Measurements from ENCODE around the gene ANKMY1.
A peak's percentile ranks its signal among the peaks of the same experiment; 100 is the strongest.

ANKMY1 gene

GRCh38 chr2:240432820-240433801, 124.7 kb downstream of the ANKMY1 start:
- TF ChIP-seq, protein P1, sequence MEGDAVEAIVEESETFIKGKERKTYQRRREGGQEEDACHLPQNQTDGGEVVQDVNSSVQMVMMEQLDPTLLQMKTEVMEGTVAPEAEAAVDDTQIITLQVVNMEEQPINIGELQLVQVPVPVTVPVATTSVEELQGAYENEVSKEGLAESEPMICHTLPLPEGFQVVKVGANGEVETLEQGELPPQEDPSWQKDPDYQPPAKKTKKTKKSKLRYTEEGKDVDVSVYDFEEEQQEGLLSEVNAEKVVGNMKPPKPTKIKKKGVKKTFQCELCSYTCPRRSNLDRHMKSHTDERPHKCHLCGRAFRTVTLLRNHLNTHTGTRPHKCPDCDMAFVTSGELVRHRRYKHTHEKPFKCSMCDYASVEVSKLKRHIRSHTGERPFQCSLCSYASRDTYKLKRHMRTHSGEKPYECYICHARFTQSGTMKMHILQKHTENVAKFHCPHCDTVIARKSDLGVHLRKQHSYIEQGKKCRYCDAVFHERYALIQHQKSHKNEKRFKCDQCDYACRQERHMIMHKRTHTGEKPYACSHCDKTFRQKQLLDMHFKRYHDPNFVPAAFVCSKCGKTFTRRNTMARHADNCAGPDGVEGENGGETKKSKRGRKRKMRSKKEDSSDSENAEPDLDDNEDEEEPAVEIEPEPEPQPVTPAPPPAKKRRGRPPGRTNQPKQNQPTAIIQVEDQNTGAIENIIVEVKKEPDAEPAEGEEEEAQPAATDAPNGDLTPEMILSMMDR (IDR thresholded peaks at IDR 0.05): no peak
- no peak overlapping the region for H3K4me3 ChIP-seq
- peak overlapping the region; percentile 81 to 96 for H3K27ac ChIP-seq
- peak; percentile 72 for DNase-seq (ENCODE audit: low spot score)

- peak; percentile 46 for DNase-seq (ENCODE audit: low spot score)
- TF ChIP-seq, protein P1 (IDR thresholded peaks at IDR 0.05): no peak
- Histone ChIP-seq H3K4me3 (no peak overlapping the region), H3K27ac (no peak overlapping the region)
These were observed 125.4 kb downstream of the ANKMY1 start for GRCh38 chr2:240432430-240432819.

GRCh38 chr2:240431661-240432424, 125.9 kb downstream of the ANKMY1 start:
- TF ChIP-seq, protein P1 (IDR thresholded peaks at IDR 0.05): no peak
- Histone ChIP-seq H3K27ac (no peak overlapping the region), H3K4me3 (no peak overlapping the region)
- peak; percentile 67 for DNase-seq (ENCODE audit: low spot score)

DNA sequence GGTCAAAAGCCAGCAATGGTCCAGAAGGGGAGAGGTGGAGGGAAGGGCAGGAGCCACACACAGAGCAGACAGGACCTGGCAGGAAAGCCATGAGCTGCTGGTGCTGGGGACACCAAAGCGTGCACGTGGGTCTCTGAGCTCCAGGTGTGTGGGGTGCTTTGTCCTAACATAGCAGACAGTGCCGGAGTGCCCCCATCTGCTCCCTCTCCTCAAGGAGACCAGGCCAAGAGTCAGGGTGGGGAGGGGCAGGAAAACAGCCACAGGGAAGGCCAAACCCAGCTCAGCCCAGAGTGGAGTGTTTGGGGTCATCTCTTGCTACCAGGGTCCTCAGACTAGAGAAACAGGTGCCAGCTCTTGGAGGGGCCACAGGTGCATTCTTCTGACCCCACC, 126.5 kb downstream of the ANKMY1 start:
- DNase-seq (ENCODE audit: low spot score): peak; percentile 67

DNA sequence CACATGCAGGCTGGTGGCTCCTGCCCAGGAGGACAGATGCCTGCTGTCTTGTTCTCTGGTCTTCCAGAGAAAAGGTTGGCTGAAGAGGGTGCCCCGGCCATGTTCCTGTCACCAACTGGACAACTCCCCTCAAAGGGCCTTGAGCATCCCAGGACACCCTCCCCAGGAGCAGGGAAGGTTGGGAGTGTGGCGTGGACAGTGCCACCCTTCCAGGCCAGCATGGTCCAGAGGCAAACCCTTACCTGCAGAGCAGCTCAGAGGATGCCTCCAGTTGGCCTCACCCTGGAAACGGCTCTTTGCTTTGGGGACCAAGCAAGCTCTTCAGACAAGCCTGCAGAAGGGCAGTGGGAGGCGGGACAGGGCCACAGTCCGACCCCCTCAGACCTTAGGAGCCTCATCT, 127.2 kb downstream of the ANKMY1 start:
- peak; percentile 50 for DNase-seq (ENCODE audit: low spot score)
- no peak overlapping the region for H3K27ac ChIP-seq
- no peak overlapping the region for H3K4me3 ChIP-seq
- TF ChIP-seq, protein P1 (IDR thresholded peaks at IDR 0.05): no peak

More for the DNA sequence above, 126.5 kb downstream of the ANKMY1 start:
- Histone ChIP-seq H3K4me3 (no peak overlapping the region), H3K27ac (no peak overlapping the region)
- TF ChIP-seq, protein P1 (IDR thresholded peaks at IDR 0.05): no peak

GRCh38 chr2:240429872-240430491, 127.8 kb downstream of the ANKMY1 start:
- no peak overlapping the region for H3K4me3 ChIP-seq
- TF ChIP-seq, protein P1 (IDR thresholded peaks at IDR 0.05): no peak
- no peak overlapping the region for H3K27ac ChIP-seq
- peak; percentile 69 for DNase-seq (ENCODE audit: low spot score)
